Activated T-helper 17 cell treated with anti-CD3 and anti-CD28 coated beads, Interleukin-2, amount 50 U/mL, for 72 hours (primary cell): ENCODE measurements around the gene DDX54. TPM values are rescaled to one million over a fixed set of nuclear protein-coding genes. Genes with fewer than 3 reads are reported as not detected.

Experiments
- ATAC-seq: fragments of 150-1000 bp; cut with Tn5 transposase; replicated peaks from 2 replicates; pipeline ENCODE4 v1.10.0; 2021; ENCODE audit warnings: mild to moderate bottlenecking, moderate library complexity
- H3K27ac Mint-ChIP-seq: one replicate; pipeline ENCODE4 v1.8.0; 2022; ENCODE audit warnings: mixed read lengths
- H3K27me3 Mint-ChIP-seq: one replicate; pipeline ENCODE4 v1.8.0; 2022; ENCODE audit warnings: mixed read lengths
- H3K36me3 Mint-ChIP-seq: one replicate; pipeline ENCODE4 v1.8.0; 2022; ENCODE audit warnings: low read depth, mild to moderate bottlenecking, mixed read lengths
- H3K4me1 Mint-ChIP-seq: one replicate; pipeline ENCODE4 v1.8.0; 2022; ENCODE audit warnings: mixed read lengths
- H3K4me3 Mint-ChIP-seq: one replicate; pipeline ENCODE4 v1.8.0; 2022; ENCODE audit warnings: mild to moderate bottlenecking, mixed read lengths
- H3K9me3 Mint-ChIP-seq: one replicate; pipeline ENCODE4 v1.8.0; 2022; ENCODE audit warnings: mixed read lengths
- total RNA-seq, 2 donors: library from RNA; stranded (reverse); gene quantifications; one replicate each; pipeline ENCODE4 v1.2.3, GENCODE V29; 2022

The DDX54 gene
- total RNA-seq, 2 donors from 2014 or later, result 47.4 to 86.9 TPM

DNA sequence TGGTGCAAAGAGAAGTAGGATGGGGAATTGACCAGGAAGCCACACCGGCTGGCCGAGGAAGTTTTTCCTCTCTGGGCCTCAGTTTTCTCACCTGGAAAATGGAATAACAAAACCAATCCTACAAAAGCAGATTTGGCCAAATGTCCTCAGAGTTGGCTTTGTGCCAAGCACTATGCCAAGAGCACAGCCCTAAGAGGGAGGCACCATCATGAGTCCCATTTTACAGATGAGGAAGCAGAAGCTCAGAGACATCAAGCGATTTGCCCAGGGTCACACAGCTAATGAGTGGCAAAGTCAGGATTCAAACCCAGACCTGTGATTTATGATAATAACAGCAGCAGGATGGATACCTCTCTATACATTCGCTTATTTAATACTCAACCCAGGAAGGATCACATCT is 77.0 kb downstream of the DDX54 start:
- no peak for ATAC-seq
- no peak overlapping the region for H3K4me3 Mint-ChIP-seq

More for the DNA sequence above, 77.0 kb downstream of the DDX54 start:
- no peaks in the 10 kb centered on the region for H3K36me3 Mint-ChIP-seq
- no peaks in the 10 kb centered on the region for H3K9me3 Mint-ChIP-seq
- H3K4me1 Mint-ChIP-seq, result no peaks in the 10 kb centered on the region
- no peak overlapping the region for H3K27ac Mint-ChIP-seq
- H3K27me3 Mint-ChIP-seq, result no peaks in the 10 kb centered on the region

Other genes starting within 250 kb of the DDX54 start
- gene OAS3, start 247.0 kb downstream of the DDX54 start, total RNA-seq, result 10 to 100 TPM; 17.4 to 41.7 TPM
- gene OAS2, start 207.0 kb downstream of the DDX54 start, total RNA-seq, result 10 to 100 TPM; 44.6 to 64.8 TPM
- 10 to 100 TPM; 13.2 to 17.4 TPM for gene DTX1, start 128.7 kb downstream of the DDX54 start, total RNA-seq
- gene RASAL1, start 49.7 kb downstream of the DDX54 start, total RNA-seq, result 10 to 100 TPM in 1 of 2 donors, 1 to 10 TPM in 1; 1.0 to 21.3 TPM
- 1 to 10 TPM in 1 of 2 donors, under 1 TPM in 1; 0.32 to 1.2 TPM for gene CFAP73, start 35.8 kb downstream of the DDX54 start, total RNA-seq
- 10 to 100 TPM; 14.2 to 23.9 TPM for gene RITA1, start 243 bp upstream of the DDX54 start, total RNA-seq
- 10 to 100 TPM; 29.4 to 67.7 TPM for gene TPCN1, start 36.0 kb upstream of the DDX54 start, total RNA-seq
- gene SLC8B1, start 149.6 kb upstream of the DDX54 start, total RNA-seq, result 10 to 100 TPM; 23.2 to 28.4 TPM
- gene PLBD2, start 173.1 kb upstream of the DDX54 start, total RNA-seq, result 10 to 100 TPM; 18.5 to 21.5 TPM
- not detected for gene SDS, start 218.4 kb upstream of the DDX54 start, total RNA-seq
- under 1 TPM; 0.24 to 0.69 TPM for gene SDSL, start 236.9 kb upstream of the DDX54 start, total RNA-seq